BJ (cell line): ENCODE measurements around the gene DSCAML1. TPM values are rescaled to one million over a fixed set of nuclear protein-coding genes. Genes with fewer than 3 reads are reported as not detected.

ENCODE experiments used
- CTCF ChIA-PET: fragments of 350-600 bp; formaldehyde crosslinking; extraction: SDS; loops from one replicate; lab custom pipeline; 2021; ENCODE audit warnings: antibody characterized with exemption, inconsistent platforms; lab: Yijun Ruan, JAX
- POLR2A ChIA-PET: fragments of 300-600 bp; sonication (Branson Sonifier 250); formaldehyde crosslinking; extraction: SDS; loops from one replicate; lab custom pipeline; 2021; ENCODE audit warnings: antibody characterized with exemption; lab: Charles Lee
- DNase-seq: peaks from one replicate; pipeline ENCODE4 v3.0.0-alpha.2; 2011; ENCODE audit warnings: low read depth
- H3K27me3 ChIP-seq: 2 replicates; pipeline ENCODE4 v1.6.0; 2011; ENCODE audit warnings: low read length; ENCODE audit not compliant: control insufficient read depth, insufficient read depth
- H3K36me3 ChIP-seq: 2 replicates; pipeline ENCODE4 v1.5.1; 2011; ENCODE audit warnings: low read length; ENCODE audit not compliant: control insufficient read depth, insufficient read depth
- H3K4me3 ChIP-seq: 2 replicates; pipeline ENCODE4 v1.5.1; 2011; ENCODE audit warnings: low read depth, mild to moderate bottlenecking, control low read depth, low read length
- CTCF ChIP-seq: IDR thresholded peaks from 2 replicates; pipeline ENCODE4 v1.5.1; 2011; ENCODE audit warnings: low read depth, mild to moderate bottlenecking, control low read depth, inconsistent platforms, low read length, moderate library complexity; ENCODE audit not compliant: insufficient read depth
- polyA plus RNA-seq: library from polyadenylated mRNA; depleted of rRNA; stranded (reverse); fragments of >200 nt; gene quantifications from 2 replicates; pipeline ENCODE4 v1.2.3, GENCODE V29; 2011

Gene DSCAML1
- polyA plus RNA-seq, 1 experiment, result not detected

GRCh38 chr11:117521974-117522373 is 275.0 kb downstream of the DSCAML1 start:
- no peak overlapping the region for H3K4me3 ChIP-seq
- CTCF ChIA-PET, result interaction anchor here (1.0 kb wide), 1 partner anchor 11 kb away, joined by 3 read pairs; no protein-coding TSS in a partner anchor
- H3K36me3 ChIP-seq, result no peaks in the 10 kb centered on the region
- no peaks in the 10 kb centered on the region for H3K27me3 ChIP-seq
- TF ChIP-seq CTCF, result no peak
- POLR2A ChIA-PET, result no interaction called here
- DNase-seq, result no peak

DNA sequence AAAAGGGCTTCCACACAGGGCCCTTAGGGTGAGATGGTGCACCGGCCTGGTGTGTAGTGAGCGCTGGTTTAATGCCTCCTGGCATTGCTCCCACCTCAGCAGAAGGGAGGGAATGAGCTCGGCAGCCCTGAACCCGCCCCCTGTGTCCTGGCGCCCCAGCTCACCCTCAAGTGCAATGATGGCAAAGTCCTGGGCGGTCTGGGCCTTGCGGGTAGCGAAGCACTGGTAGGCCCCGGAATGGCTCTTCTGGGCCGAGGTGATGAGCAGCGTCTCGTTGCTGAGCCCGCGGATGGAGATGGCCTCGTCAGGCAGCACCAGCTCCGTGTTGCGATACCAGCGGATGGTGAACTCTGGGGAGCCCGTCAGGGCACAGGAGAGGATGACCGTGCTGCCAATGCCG is 276.1 kb downstream of the DSCAML1 start:
- Histone ChIP-seq H3K36me3 (no peaks in the 10 kb centered on the region), H3K27me3 (no peaks in the 10 kb centered on the region), H3K4me3 (no peak overlapping the region)
- POLR2A ChIA-PET, result no interaction called here
- no peak for TF ChIP-seq CTCF
- CTCF ChIA-PET, result interaction anchor here (1.2 kb wide), 1 partner anchor 95 kb away, joined by 3 read pairs; no protein-coding TSS in a partner anchor
- DNase-seq, result no peak

DNA sequence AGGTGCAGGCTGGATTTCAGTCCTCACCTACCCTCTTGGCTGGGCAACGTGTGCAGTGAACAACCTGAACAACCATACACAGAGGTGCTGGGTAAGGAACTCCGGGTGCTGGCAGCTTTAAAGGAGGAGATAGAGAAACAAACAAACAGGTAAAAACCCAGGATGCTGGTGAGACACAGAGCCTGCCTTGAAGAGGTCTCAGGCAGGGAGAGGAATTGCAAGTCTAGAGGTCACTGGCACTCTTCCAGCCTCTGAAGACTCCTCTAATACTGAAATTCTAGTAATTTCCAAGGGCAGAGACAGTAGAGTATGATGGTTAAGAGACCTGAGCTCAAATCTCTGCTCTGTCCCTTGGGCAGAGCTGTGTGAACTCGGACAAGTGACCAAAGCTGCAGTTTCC is 276.8 kb downstream of the DSCAML1 start:
- CTCF ChIA-PET, result interaction anchor here (1.2 kb wide), 1 partner anchor 94 kb away, joined by 3 read pairs; no protein-coding TSS in a partner anchor
- no peak for DNase-seq
- Histone ChIP-seq H3K4me3 (no peak overlapping the region), H3K27me3 (no peaks in the 10 kb centered on the region), H3K36me3 (no peaks in the 10 kb centered on the region)
- POLR2A ChIA-PET, result no interaction called here
- no peak for TF ChIP-seq CTCF

DNA sequence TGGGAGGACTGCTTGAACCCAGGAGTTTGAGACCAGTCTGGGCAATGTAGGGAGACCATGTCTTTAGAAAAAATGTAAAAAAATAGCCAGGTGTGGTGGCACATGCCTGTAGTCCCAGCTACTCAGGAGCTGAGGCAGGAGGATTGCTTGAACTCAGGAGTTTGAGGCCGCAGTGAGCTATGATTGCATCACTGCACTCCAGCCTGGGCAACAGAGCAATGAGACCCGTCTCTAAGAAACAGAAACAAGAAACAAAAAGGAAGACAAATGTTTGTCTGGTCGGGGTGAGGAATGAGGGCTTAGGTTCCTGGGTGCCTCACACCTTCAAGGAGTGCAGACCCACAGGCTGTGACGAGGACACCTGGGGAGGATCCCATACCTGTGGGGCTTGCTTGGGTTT is 277.4 kb downstream of the DSCAML1 start:
- ChIA-PET CTCF (no interaction called here), POLR2A (no interaction called here)
- Histone ChIP-seq H3K4me3 (no peak overlapping the region), H3K36me3 (no peaks in the 10 kb centered on the region), H3K27me3 (no peaks in the 10 kb centered on the region)
- no peak for DNase-seq
- TF ChIP-seq CTCF, result no peak

- ChIA-PET CTCF (no interaction called here), POLR2A (no interaction called here)
- H3K27me3 ChIP-seq, result no peaks in the 10 kb centered on the region
- H3K4me3 ChIP-seq, result no peak overlapping the region
- no peaks in the 10 kb centered on the region for H3K36me3 ChIP-seq
- no peak for DNase-seq
- TF ChIP-seq CTCF, result no peak
These were observed 277.8 kb downstream of the DSCAML1 start for GRCh38 chr11:117519170-117519569.
